ENCODE results near the gene LRBA. TPM values are rescaled to one million over a fixed set of nuclear protein-coding genes. Genes with fewer than 3 reads are reported as not detected.

The LRBA gene
- total and polyA plus RNA-seq, 9 of the 15 experiments (the other 6 are each of a cell fraction or from before 2014, with no cell fraction given), result 24.2 to 88.7 (median 59.7) TPM

GRCh38 chr4:150316332-150317205, 698.5 kb downstream of the LRBA start (continued):
- TF ChIP-seq POU5F1 (IDR thresholded peaks at IDR 0.05; ENCODE audit: borderline replicate concordance, low read depth, low read length, partially characterized antibody) (no peak), SIRT6 (IDR thresholded peaks at IDR 0.05; ENCODE audit: low read depth, low read length) (no peak), TOE1 (IDR thresholded peaks at IDR 0.05; ENCODE audit: borderline replicate concordance) (no peak), TOE1 (CRISPR knock-in tag; IDR thresholded peaks at IDR 0.05; ENCODE audit: borderline replicate concordance, low read depth) (no peak), BRF2 (IDR thresholded peaks at IDR 0.05; ENCODE audit: borderline replicate concordance, insufficient read depth, insufficient read length) (no peak), ZBTB9 (CRISPR knock-in tag; IDR thresholded peaks at IDR 0.05) (peak; percentile 67; the same call in 1 of the 2 replicates), PTRF (tag; IDR thresholded peaks at IDR 0.05) (no peak), PRMT5 (CRISPR knock-in tag; IDR thresholded peaks at IDR 0.05) (no peak), HOMEZ (CRISPR knock-in tag; IDR thresholded peaks at IDR 0.05) (no peak), ZEB2 (IDR thresholded peaks at IDR 0.05) (0 out of 2 replicates have a peak, but pooled peaks have one; percentile 21), DACH1 (IDR thresholded peaks at IDR 0.05; ENCODE audit: partially characterized antibody) (no peak), ZNF766 (CRISPR knock-in tag; conservative IDR thresholded peaks at IDR 0.05) (peak; percentile 48; the same call in 1 of the 2 replicates), NKRF (IDR thresholded peaks at IDR 0.05; ENCODE audit: borderline replicate concordance) (no peak), CAMTA2 (CRISPR knock-in tag; conservative IDR thresholded peaks at IDR 0.05) (no peak), ATF4 (CRISPR knock-in tag; IDR thresholded peaks at IDR 0.05) (peak; percentile 97), ERF (CRISPR knock-in tag; IDR thresholded peaks at IDR 0.05) (no peak), ZBTB33 (CRISPR knock-in tag; IDR thresholded peaks at IDR 0.05) (no peak)

All from K562 (cell line).